Chondrocyte (in vitro differentiated cells): Measurements from ENCODE around the gene AGPAT2. TPM values are rescaled to one million over a fixed set of nuclear protein-coding genes. Genes with fewer than 3 reads are reported as not detected.

Experiments used
- DNase-seq: peaks from one replicate; pipeline ENCODE4 v3.0.0; 2021; ENCODE audit warnings: mixed read lengths, low spot score
- H3K27ac Mint-ChIP-seq: one replicate; pipeline ENCODE4 v1.8.0; 2021; ENCODE audit warnings: mild to moderate bottlenecking, moderate library complexity, mixed read lengths; ENCODE audit not compliant: unreplicated experiment
- H3K27me3 Mint-ChIP-seq: 2 replicates; pipeline ENCODE4 v1.8.0; 2021; ENCODE audit warnings: low read depth, mixed read lengths
- H3K36me3 Mint-ChIP-seq: 2 replicates; pipeline ENCODE4 v1.8.0; 2021; ENCODE audit warnings: low read depth, mixed read lengths
- H3K4me1 Mint-ChIP-seq: 2 replicates; pipeline ENCODE4 v1.8.0; 2021; ENCODE audit warnings: low read depth, mild to moderate bottlenecking, mixed read lengths
- H3K4me3 Mint-ChIP-seq: one replicate; pipeline ENCODE4 v1.8.0; 2021; ENCODE audit warnings: mild to moderate bottlenecking, moderate library complexity, mixed read lengths; ENCODE audit not compliant: unreplicated experiment
- H3K9me3 Mint-ChIP-seq: 2 replicates; pipeline ENCODE4 v1.8.0; 2021; ENCODE audit warnings: low read depth, mixed read lengths
- total RNA-seq: library from RNA; stranded (reverse); gene quantifications from 3 replicates; pipeline ENCODE4 v1.2.1, GENCODE V29; 2021
- TF ChIP-seq, protein P1 (sequence below): fragments of 200-600 bp; sonication (generic); IDR thresholded peaks from 2 replicates; pipeline ENCODE4 v1.5.0; 2021; ENCODE audit warnings: antibody characterized with exemption, mild to moderate bottlenecking, moderate library complexity

Gene AGPAT2
- total RNA-seq, 1 donor from 2014 or later = 39.8 TPM

- Mint-ChIP-seq H3K9me3 (no peaks in the 10 kb centered on the region), H3K27ac (peak overlapping the region; percentile 29), H3K27me3 (no peaks in the 10 kb centered on the region), H3K36me3 (peaks cover 11% of the 10 kb centered on the region), H3K4me3 (no peak overlapping the region), H3K4me1 (peaks cover 18% of the 10 kb centered on the region)
- TF ChIP-seq, protein P1, sequence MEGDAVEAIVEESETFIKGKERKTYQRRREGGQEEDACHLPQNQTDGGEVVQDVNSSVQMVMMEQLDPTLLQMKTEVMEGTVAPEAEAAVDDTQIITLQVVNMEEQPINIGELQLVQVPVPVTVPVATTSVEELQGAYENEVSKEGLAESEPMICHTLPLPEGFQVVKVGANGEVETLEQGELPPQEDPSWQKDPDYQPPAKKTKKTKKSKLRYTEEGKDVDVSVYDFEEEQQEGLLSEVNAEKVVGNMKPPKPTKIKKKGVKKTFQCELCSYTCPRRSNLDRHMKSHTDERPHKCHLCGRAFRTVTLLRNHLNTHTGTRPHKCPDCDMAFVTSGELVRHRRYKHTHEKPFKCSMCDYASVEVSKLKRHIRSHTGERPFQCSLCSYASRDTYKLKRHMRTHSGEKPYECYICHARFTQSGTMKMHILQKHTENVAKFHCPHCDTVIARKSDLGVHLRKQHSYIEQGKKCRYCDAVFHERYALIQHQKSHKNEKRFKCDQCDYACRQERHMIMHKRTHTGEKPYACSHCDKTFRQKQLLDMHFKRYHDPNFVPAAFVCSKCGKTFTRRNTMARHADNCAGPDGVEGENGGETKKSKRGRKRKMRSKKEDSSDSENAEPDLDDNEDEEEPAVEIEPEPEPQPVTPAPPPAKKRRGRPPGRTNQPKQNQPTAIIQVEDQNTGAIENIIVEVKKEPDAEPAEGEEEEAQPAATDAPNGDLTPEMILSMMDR = no peak
- peak; percentile 87 for DNase-seq
Observed at GRCh38 chr9:136720251-136720897, 33.1 kb upstream of the AGPAT2 start.

GRCh38 chr9:136719195-136719880, 32.1 kb upstream of the AGPAT2 start:
- peaks cover 12% of the 10 kb centered on the region for H3K4me1 Mint-ChIP-seq
- H3K27me3 Mint-ChIP-seq = no peaks in the 10 kb centered on the region
- no peak for DNase-seq
- no peaks in the 10 kb centered on the region for H3K9me3 Mint-ChIP-seq
- no peak overlapping the region for H3K27ac Mint-ChIP-seq
- peaks cover 8% of the 10 kb centered on the region for H3K36me3 Mint-ChIP-seq
- TF ChIP-seq, protein P1 = no peak
- H3K4me3 Mint-ChIP-seq = no peak overlapping the region

DNA sequence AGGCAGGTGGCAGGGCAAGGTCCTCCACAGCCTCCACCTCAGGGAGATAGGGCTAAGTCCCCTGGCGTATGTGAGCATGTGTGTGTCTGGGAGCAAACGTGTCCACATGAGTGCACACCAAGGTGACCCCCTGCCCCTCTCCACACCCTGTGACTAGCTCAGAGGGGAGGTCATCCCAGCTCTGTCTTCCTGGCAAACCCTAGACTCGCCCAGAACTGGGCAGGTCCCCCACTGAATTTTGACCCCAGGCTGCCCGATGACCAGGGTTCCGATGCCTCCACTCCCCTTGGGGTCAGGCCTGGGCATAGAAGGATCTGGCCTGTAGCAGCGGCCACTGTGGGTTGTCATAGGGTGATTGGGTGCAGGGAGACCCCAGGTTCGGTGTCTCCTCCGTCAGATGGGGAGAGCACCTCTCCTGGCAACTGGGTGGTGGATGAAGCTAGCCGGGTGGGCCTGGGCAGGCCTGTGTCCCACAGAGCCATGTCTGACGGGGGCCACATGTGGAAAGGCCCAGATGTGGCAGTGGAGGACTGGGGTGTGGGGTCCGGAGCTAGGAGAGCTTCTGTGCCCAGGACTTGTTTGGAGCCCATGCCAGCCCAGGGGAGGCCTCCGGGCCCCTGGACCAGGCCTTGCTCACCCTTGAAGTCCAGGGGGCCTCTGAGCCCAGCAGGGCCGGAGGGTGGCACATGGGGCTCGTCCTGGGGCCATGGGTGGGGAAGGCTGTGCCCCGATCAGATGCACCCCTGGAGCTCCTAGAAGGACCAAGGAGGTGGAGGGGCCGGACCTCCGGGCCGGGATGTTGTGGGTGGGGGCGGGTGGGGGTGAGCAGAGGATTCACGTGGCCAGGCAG, 31.3 kb upstream of the AGPAT2 start:
- Mint-ChIP-seq H3K27me3 (no peaks in the 10 kb centered on the region), H3K27ac (no peak overlapping the region), H3K4me3 (no peak overlapping the region), H3K9me3 (no peaks in the 10 kb centered on the region), H3K36me3 (peaks cover 1% of the 10 kb centered on the region), H3K4me1 (peaks cover 8% of the 10 kb centered on the region)
- DNase-seq = no peak
- TF ChIP-seq, protein P1 = no peak

- H3K27ac Mint-ChIP-seq = no peak overlapping the region
- no peak overlapping the region for H3K4me3 Mint-ChIP-seq
- peak; percentile 93 for DNase-seq
- H3K4me1 Mint-ChIP-seq = peaks cover 11% of the 10 kb centered on the region
- no peaks in the 10 kb centered on the region for H3K27me3 Mint-ChIP-seq
- TF ChIP-seq, protein P1 = no peak
- no peaks in the 10 kb centered on the region for H3K9me3 Mint-ChIP-seq
- H3K36me3 Mint-ChIP-seq = no peaks in the 10 kb centered on the region
Observed at GRCh38 chr9:136717399-136717798, 30.1 kb upstream of the AGPAT2 start.

DNA sequence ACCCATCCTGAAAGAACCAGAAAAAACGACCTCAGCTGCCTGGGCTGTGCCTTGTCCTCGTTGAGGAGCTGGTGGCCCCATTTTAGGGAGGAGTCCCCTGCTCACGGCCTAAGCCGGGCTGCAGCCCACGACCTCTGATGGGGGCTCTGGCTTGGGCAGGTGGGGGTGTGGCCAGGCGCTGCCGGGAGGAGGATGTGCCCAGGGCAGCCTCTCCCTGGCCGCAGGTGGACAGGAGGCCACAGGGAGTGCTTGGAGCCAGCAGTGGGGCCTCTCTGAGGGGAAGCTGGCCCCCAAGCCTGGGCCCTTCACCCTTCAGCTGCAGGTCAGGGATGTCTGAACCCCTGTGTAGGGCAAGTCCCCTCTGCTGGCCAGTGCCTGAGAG, 27.6 kb upstream of the AGPAT2 start:
- no peak overlapping the region for H3K4me3 Mint-ChIP-seq
- no peaks in the 10 kb centered on the region for H3K9me3 Mint-ChIP-seq
- H3K4me1 Mint-ChIP-seq = peaks cover 11% of the 10 kb centered on the region
- H3K27ac Mint-ChIP-seq = no peak overlapping the region
- TF ChIP-seq, protein P1 = no peak
- H3K27me3 Mint-ChIP-seq = no peaks in the 10 kb centered on the region
- no peak for DNase-seq
- H3K36me3 Mint-ChIP-seq = no peaks in the 10 kb centered on the region
